GM23338 (cell line): ENCODE measurements around the gene RAB11B. TPM values are rescaled to one million over a fixed set of nuclear protein-coding genes. Genes with fewer than 3 reads are reported as not detected.
A peak's percentile ranks its signal among the peaks of the same experiment; 100 is the strongest.

Source experiments
- ATAC-seq: fragments of 200-7000 bp; cut with Tn5 transposase; 3 replicates; pipeline ENCODE4 v1.9.1; 2020
- DNase-seq: peaks from one replicate; pipeline ENCODE4 v3.0.0-alpha.2; 2015; ENCODE audit warnings: low spot score
- H2AFZ ChIP-seq: fragments of 200-600 bp; sonication (generic); 2 replicates; pipeline ENCODE4 v1.8.0; 2016; ENCODE audit warnings: antibody characterized with exemption, mild to moderate bottlenecking, moderate library complexity
- H3F3A ChIP-seq: fragments of 200-600 bp; sonication (generic); replicated peaks from 2 replicates; pipeline ENCODE4 v1.8.0; 2017; ENCODE audit warnings: antibody characterized with exemption, mixed run types, low read depth
- H3K27ac ChIP-seq: fragments of 200-600 bp; sonication (generic); 2 replicates; pipeline ENCODE4 v1.6.1; 2016; ENCODE audit warnings: low read depth
- H3K27me3 ChIP-seq: fragments of 200-600 bp; sonication (generic); 2 replicates; pipeline ENCODE4 v1.8.0; 2016; ENCODE audit warnings: mild to moderate bottlenecking, mixed run types, moderate library complexity; ENCODE audit not compliant: insufficient read depth
- H3K36me3 ChIP-seq: fragments of 200-600 bp; sonication (generic); 2 replicates; pipeline ENCODE4 v1.8.0; 2016; ENCODE audit warnings: mild to moderate bottlenecking; ENCODE audit not compliant: insufficient read depth
- H3K4me1 ChIP-seq: fragments of 200-600 bp; sonication (generic); 2 replicates; pipeline ENCODE4 v1.8.0; 2016; ENCODE audit warnings: mild to moderate bottlenecking, moderate library complexity; ENCODE audit not compliant: insufficient read depth
- H3K4me2 ChIP-seq: fragments of 200-600 bp; sonication (generic); 2 replicates; pipeline ENCODE4 v1.7.1; 2017; ENCODE audit warnings: mixed run types
- H3K4me3 ChIP-seq: fragments of 200-600 bp; sonication (generic); 2 replicates; pipeline ENCODE4 v1.6.1; 2016; ENCODE audit warnings: mixed run types
- H3K79me2 ChIP-seq: fragments of 200-600 bp; sonication (generic); replicated peaks from 2 replicates; pipeline ENCODE4 v1.8.0; 2017; ENCODE audit warnings: mild to moderate bottlenecking; ENCODE audit not compliant: insufficient read depth
- H3K9me2 ChIP-seq: fragments of 200-600 bp; sonication (generic); 2 replicates; pipeline ENCODE4 v1.8.0; 2017; ENCODE audit not compliant: insufficient read depth
- H4K20me1 ChIP-seq: fragments of 200-600 bp; sonication (generic); replicated peaks from 2 replicates; pipeline ENCODE4 v1.8.0; 2017; ENCODE audit warnings: mild to moderate bottlenecking; ENCODE audit not compliant: insufficient read depth
- H3K27ac Mint-ChIP-seq: 2 replicates; pipeline ENCODE4 v1.8.0; 2020; ENCODE audit warnings: inconsistent platforms, mild to moderate bottlenecking, moderate library complexity, mixed read lengths
- H3K27me3 Mint-ChIP-seq: 3 replicates; pipeline ENCODE4 v1.8.0; 2022; ENCODE audit warnings: low read depth, mild to moderate bottlenecking, moderate library complexity, mixed read lengths, inconsistent platforms; ENCODE audit not compliant: insufficient read depth, poor library complexity
- H3K36me3 Mint-ChIP-seq: 3 replicates; pipeline ENCODE4 v1.8.0; 2021; ENCODE audit warnings: low read depth, mild to moderate bottlenecking, inconsistent platforms, moderate library complexity, mixed read lengths
- H3K4me1 Mint-ChIP-seq: 3 replicates; pipeline ENCODE4 v1.8.0; 2020; ENCODE audit warnings: mild to moderate bottlenecking, inconsistent platforms, mixed read lengths
- H3K4me3 Mint-ChIP-seq: 3 replicates; pipeline ENCODE4 v1.8.0; 2021; ENCODE audit warnings: moderate library complexity, mild to moderate bottlenecking, inconsistent platforms, mixed read lengths
- H3K9me3 Mint-ChIP-seq: 3 replicates; pipeline ENCODE4 v1.8.0; 2020; ENCODE audit warnings: moderate library complexity, mild to moderate bottlenecking, inconsistent platforms, mixed read lengths
- CREB1 ChIP-seq: fragments of 250-450 bp; sonication (Bioruptor Pico); IDR thresholded peaks from 2 replicates; pipeline ENCODE4 v1.5.0; 2020; ENCODE audit warnings: low read depth, mild to moderate bottlenecking, moderate library complexity
- EZH2phosphoT487 ChIP-seq: fragments of 200-600 bp; sonication (generic); IDR thresholded peaks from one replicate; pipeline ENCODE4 v1.8.1; 2018; ENCODE audit warnings: antibody characterized with exemption; ENCODE audit not compliant: unreplicated experiment
- JUNB ChIP-seq: IDR thresholded peaks from one replicate; pipeline ENCODE4 v1.6.1; 2016; ENCODE audit warnings: antibody characterized with exemption; ENCODE audit not compliant: unreplicated experiment
- POLR2AphosphoS5 ChIP-seq: IDR thresholded peaks from 2 replicates; pipeline ENCODE4 v1.6.1; 2016; ENCODE audit warnings: antibody characterized with exemption, low read depth
- STAT1 ChIP-seq: IDR thresholded peaks from one replicate; pipeline ENCODE4 v1.6.1; 2016; ENCODE audit warnings: antibody characterized with exemption; ENCODE audit not compliant: unreplicated experiment
- ZNF114 ChIP-seq: fragments of 250-450 bp; sonication (Bioruptor Pico); IDR thresholded peaks from 2 replicates; pipeline ENCODE4 v1.5.0; 2020; ENCODE audit warnings: mild to moderate bottlenecking, moderate library complexity
- ZNF331 ChIP-seq: fragments of 250-450 bp; sonication (Bioruptor Pico); IDR thresholded peaks from 2 replicates; pipeline ENCODE4 v1.5.0; 2020; ENCODE audit warnings: low read depth, mild to moderate bottlenecking, moderate library complexity
- polyA plus RNA-seq: library from polyadenylated mRNA; unstranded; fragments of >200 nt; fragmentation: Nextera tagmentation; extraction: Ambion mirVana; gene quantifications from 2 replicates; pipeline ENCODE4 v1.2.1, GENCODE V29; 2016
- total RNA-seq: library from RNA; depleted of rRNA; stranded (reverse); fragments of >200 nt; shearing (Covaris generic); gene quantifications from 2 replicates; pipeline ENCODE4 v1.2.3, GENCODE V29; 2014
- TF ChIP-seq, protein P1 (sequence below): fragments of 250-450 bp; sonication (Bioruptor Pico); IDR thresholded peaks from 2 replicates; pipeline ENCODE4 v1.5.0; 2020; ENCODE audit warnings: mild to moderate bottlenecking, moderate library complexity
- TF ChIP-seq, protein P2 (sequence below): IDR thresholded peaks from one replicate; pipeline ENCODE4 v1.6.1; 2018; ENCODE audit warnings: antibody characterized with exemption; ENCODE audit not compliant: unreplicated experiment

The RAB11B gene
- total and polyA plus RNA-seq, 2 experiments from 2014 or later: 66.0 to 79.6 TPM

- TF ChIP-seq JUNB (no peak), ZNF331 (CRISPR knock-in tag) (no peak), STAT1 (no peak), EZH2phosphoT487 (no peak), CREB1 (no peak)
Observed at GRCh38 chr19:8446061-8446709, 56.0 kb downstream of the RAB11B start (continued).

- Histone ChIP-seq H3K9me2 (no peaks in the 10 kb centered on the region), H3K4me1 (peaks cover 69% of the 10 kb centered on the region), H3K36me3 (peaks cover 6% of the 10 kb centered on the region; the same call in 1 of the 2 replicates), H3K27ac (peak overlapping the region; percentile 64; the same call in 1 of the 2 replicates), H3K79me2 (peaks cover 99% of the 10 kb centered on the region), H3K27me3 (no peaks in the 10 kb centered on the region), H4K20me1 (peaks cover 70% of the 10 kb centered on the region), H2AFZ (no peak overlapping the region), H3K4me3 (peak overlapping the region; percentile 43), H3K4me2 (peak overlapping the region; percentile 39), H3F3A (peaks cover 6% of the 10 kb centered on the region)
- peak; percentile 11 for ATAC-seq
- DNase-seq: peak; percentile 59
- peak overlapping the region; percentile 63 for H3K4me3 Mint-ChIP-seq
- H3K27me3 Mint-ChIP-seq: peaks cover 15% of the 10 kb centered on the region
- peaks cover 66% of the 10 kb centered on the region for H3K4me1 Mint-ChIP-seq
- peaks cover 70% of the 10 kb centered on the region for H3K36me3 Mint-ChIP-seq
- H3K9me3 Mint-ChIP-seq: no peaks in the 10 kb centered on the region
- H3K27ac Mint-ChIP-seq: peak overlapping the region; percentile 94
- no peak for TF ChIP-seq ZNF114 (CRISPR knock-in tag)
Observed at GRCh38 chr19:8449830-8450229, 59.7 kb downstream of the RAB11B start.

GRCh38 chr19:8451377-8451776, 61.2 kb downstream of the RAB11B start:
- peak overlapping the region; percentile 49; the same call in 1 of the 2 replicates for H3K27ac Mint-ChIP-seq
- H3K36me3 ChIP-seq: peaks cover 9% of the 10 kb centered on the region; the same call in 1 of the 2 replicates
- peak overlapping the region; percentile 53 for H3K4me3 Mint-ChIP-seq
- TF ChIP-seq ZNF331 (CRISPR knock-in tag) (no peak), JUNB (no peak), CREB1 (no peak), POLR2AphosphoS5 (no peak)
- TF ChIP-seq, protein P1, sequence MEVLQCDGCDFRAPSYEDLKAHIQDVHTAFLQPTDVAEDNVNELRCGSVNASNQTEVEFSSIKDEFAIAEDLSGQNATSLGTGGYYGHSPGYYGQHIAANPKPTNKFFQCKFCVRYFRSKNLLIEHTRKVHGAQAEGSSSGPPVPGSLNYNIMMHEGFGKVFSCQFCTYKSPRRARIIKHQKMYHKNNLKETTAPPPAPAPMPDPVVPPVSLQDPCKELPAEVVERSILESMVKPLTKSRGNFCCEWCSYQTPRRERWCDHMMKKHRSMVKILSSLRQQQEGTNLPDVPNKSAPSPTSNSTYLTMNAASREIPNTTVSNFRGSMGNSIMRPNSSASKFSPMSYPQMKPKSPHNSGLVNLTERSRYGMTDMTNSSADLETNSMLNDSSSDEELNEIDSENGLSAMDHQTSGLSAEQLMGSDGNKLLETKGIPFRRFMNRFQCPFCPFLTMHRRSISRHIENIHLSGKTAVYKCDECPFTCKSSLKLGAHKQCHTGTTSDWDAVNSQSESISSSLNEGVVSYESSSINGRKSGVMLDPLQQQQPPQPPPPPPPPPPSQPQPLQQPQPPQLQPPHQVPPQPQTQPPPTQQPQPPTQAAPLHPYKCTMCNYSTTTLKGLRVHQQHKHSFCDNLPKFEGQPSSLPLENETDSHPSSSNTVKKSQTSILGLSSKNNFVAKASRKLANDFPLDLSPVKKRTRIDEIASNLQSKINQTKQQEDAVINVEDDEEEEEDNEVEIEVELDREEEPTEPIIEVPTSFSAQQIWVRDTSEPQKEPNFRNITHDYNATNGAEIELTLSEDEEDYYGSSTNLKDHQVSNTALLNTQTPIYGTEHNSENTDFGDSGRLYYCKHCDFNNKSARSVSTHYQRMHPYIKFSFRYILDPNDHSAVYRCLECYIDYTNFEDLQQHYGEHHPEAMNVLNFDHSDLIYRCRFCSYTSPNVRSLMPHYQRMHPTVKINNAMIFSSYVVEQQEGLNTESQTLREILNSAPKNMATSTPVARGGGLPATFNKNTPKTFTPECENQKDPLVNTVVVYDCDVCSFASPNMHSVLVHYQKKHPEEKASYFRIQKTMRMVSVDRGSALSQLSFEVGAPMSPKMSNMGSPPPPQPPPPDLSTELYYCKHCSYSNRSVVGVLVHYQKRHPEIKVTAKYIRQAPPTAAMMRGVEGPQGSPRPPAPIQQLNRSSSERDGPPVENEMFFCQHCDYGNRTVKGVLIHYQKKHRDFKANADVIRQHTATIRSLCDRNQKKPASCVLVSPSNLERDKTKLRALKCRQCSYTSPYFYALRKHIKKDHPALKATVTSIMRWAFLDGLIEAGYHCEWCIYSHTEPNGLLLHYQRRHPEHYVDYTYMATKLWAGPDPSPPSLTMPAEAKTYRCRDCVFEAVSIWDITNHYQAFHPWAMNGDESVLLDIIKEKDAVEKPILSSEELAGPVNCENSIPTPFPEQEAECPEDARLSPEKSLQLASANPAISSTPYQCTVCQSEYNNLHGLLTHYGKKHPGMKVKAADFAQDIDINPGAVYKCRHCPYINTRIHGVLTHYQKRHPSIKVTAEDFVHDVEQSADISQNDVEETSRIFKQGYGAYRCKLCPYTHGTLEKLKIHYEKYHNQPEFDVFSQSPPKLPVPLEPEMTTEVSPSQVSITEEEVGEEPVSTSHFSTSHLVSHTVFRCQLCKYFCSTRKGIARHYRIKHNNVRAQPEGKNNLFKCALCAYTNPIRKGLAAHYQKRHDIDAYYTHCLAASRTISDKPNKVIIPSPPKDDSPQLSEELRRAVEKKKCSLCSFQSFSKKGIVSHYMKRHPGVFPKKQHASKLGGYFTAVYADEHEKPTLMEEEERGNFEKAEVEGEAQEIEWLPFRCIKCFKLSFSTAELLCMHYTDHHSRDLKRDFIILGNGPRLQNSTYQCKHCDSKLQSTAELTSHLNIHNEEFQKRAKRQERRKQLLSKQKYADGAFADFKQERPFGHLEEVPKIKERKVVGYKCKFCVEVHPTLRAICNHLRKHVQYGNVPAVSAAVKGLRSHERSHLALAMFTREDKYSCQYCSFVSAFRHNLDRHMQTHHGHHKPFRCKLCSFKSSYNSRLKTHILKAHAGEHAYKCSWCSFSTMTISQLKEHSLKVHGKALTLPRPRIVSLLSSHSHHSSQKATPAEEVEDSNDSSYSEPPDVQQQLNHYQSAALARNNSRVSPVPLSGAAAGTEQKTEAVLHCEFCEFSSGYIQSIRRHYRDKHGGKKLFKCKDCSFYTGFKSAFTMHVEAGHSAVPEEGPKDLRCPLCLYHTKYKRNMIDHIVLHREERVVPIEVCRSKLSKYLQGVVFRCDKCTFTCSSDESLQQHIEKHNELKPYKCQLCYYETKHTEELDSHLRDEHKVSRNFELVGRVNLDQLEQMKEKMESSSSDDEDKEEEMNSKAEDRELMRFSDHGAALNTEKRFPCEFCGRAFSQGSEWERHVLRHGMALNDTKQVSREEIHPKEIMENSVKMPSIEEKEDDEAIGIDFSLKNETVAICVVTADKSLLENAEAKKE (CRISPR knock-in tag): no peak
- TF ChIP-seq, protein P2, sequence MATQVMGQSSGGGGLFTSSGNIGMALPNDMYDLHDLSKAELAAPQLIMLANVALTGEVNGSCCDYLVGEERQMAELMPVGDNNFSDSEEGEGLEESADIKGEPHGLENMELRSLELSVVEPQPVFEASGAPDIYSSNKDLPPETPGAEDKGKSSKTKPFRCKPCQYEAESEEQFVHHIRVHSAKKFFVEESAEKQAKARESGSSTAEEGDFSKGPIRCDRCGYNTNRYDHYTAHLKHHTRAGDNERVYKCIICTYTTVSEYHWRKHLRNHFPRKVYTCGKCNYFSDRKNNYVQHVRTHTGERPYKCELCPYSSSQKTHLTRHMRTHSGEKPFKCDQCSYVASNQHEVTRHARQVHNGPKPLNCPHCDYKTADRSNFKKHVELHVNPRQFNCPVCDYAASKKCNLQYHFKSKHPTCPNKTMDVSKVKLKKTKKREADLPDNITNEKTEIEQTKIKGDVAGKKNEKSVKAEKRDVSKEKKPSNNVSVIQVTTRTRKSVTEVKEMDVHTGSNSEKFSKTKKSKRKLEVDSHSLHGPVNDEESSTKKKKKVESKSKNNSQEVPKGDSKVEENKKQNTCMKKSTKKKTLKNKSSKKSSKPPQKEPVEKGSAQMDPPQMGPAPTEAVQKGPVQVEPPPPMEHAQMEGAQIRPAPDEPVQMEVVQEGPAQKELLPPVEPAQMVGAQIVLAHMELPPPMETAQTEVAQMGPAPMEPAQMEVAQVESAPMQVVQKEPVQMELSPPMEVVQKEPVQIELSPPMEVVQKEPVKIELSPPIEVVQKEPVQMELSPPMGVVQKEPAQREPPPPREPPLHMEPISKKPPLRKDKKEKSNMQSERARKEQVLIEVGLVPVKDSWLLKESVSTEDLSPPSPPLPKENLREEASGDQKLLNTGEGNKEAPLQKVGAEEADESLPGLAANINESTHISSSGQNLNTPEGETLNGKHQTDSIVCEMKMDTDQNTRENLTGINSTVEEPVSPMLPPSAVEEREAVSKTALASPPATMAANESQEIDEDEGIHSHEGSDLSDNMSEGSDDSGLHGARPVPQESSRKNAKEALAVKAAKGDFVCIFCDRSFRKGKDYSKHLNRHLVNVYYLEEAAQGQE: no peak

More at GRCh38 chr19:8451377-8451776, 61.2 kb downstream of the RAB11B start:
- H2AFZ ChIP-seq: no peak overlapping the region
- H3K79me2 ChIP-seq: peaks cover 99% of the 10 kb centered on the region
- H3K27me3 ChIP-seq: no peaks in the 10 kb centered on the region
- H3K27ac ChIP-seq: peak overlapping the region; percentile 37; the same call in 1 of the 2 replicates
- H3K4me2 ChIP-seq: peak overlapping the region; percentile 46
- peaks cover 11% of the 10 kb centered on the region for H3K27me3 Mint-ChIP-seq
- no peak for DNase-seq
- H3K4me3 ChIP-seq: no peak overlapping the region; the same call in 1 of the 2 replicates
- H3K36me3 Mint-ChIP-seq: peaks cover 75% of the 10 kb centered on the region
- no peaks in the 10 kb centered on the region for H3K9me2 ChIP-seq
- H3K4me1 ChIP-seq: peaks cover 78% of the 10 kb centered on the region
- peaks cover 82% of the 10 kb centered on the region for H3K4me1 Mint-ChIP-seq
- H3K9me3 Mint-ChIP-seq: no peaks in the 10 kb centered on the region
- H3F3A ChIP-seq: no peaks in the 10 kb centered on the region; the same call in 1 of the 2 replicates
- peaks cover 75% of the 10 kb centered on the region for H4K20me1 ChIP-seq
- ATAC-seq: no peak
